Measurements from ENCODE around the gene FAF1. TPM values are rescaled to one million over a fixed set of nuclear protein-coding genes. Genes with fewer than 3 reads are reported as not detected.
"Not testable (repeated sequence)": the region's sequence is repeated elsewhere in the genome, so short reads cannot be mapped to it uniquely, and the experiment has no call there.

Gene FAF1
- total and polyA plus RNA-seq, 9 of the 15 experiments (the other 6 are each of a cell fraction or from before 2014, with no cell fraction given), result 48.7 to 225 (median 118) TPM

- TF ChIP-seq NFIX (CRISPR knock-in tag; IDR thresholded peaks at IDR 0.05; ENCODE audit: low read depth), result no peak
- TF ChIP-seq ZNF551 (CRISPR knock-in tag; IDR thresholded peaks at IDR 0.05), result no peak
- no peak for TF ChIP-seq ZNF175 (CRISPR knock-in tag; IDR thresholded peaks at IDR 0.05; ENCODE audit: low read depth)
- no peak for TF ChIP-seq ZNF311 (CRISPR knock-in tag; IDR thresholded peaks at IDR 0.05)
Observed at GRCh38 chr1:50766688-50767087, 193.4 kb downstream of the FAF1 start (continued).

GRCh38 chr1:50756543-50756942 lies 203.5 kb downstream of the FAF1 start:
- POLR2A ChIA-PET, result interaction anchor here (1.1 kb wide), 1 partner anchor 11 kb away, joined by 3 read pairs; no protein-coding TSS in a partner anchor
- H3K4me2 ChIP-seq (ENCODE audit: insufficient read depth, low read length); DNase-seq (ENCODE audit: extremely low read depth in 1 of 4, low spot score in 3 of 4); CTCF ChIA-PET (ENCODE audit: low intra/inter-chr PET ratio); H3K4me3 ChIP-seq; intact Hi-C loops (cut with micrococcal nuclease); H2AFZ ChIP-seq (ENCODE audit: low read depth, low read length); H4K20me1 ChIP-seq (replicated peaks; ENCODE audit: control insufficient read depth, insufficient read depth, low read length); H3K9me1 ChIP-seq (ENCODE audit: control insufficient read depth, insufficient read depth, low read length); in situ Hi-C loops (cut with MboI); FAIRE-seq; H3K27ac ChIP-seq (ENCODE audit: extremely low read depth, low read depth, low read length); H3K4me1 ChIP-seq (replicated peaks in 1 of 2; ENCODE audit: control insufficient read depth in 2 of 2, insufficient read depth in 2 of 2, low read length in 2 of 2); H3K9ac ChIP-seq (ENCODE audit: insufficient read depth in 1 of 2, low read depth in 2 of 2, low read length in 2 of 2); H3K27me3 ChIP-seq (ENCODE audit: control insufficient read depth in 2 of 2, insufficient read depth in 2 of 2, low read length in 2 of 2); ATAC-seq; BruUV-seq (replicated peaks): not testable (repeated sequence)
- peaks cover 15% of the 10 kb centered on the region; the same call in 2 of the 3 replicates for H3K79me2 ChIP-seq (ENCODE audit: control insufficient read depth, insufficient read depth, low read length)
- TF ChIP-seq TRIM28 (IDR thresholded peaks at IDR 0.05), result 0 out of 2 replicates have a peak, but pooled peaks have one; percentile 53
- TF ChIP-seq ZNF280A (IDR thresholded peaks at IDR 0.05; ENCODE audit: low read depth, partially characterized antibody), result peak; percentile 66
- TF ChIP-seq ZNF431 (CRISPR knock-in tag; IDR thresholded peaks at IDR 0.05), result peak; percentile 99
- peaks cover 28% of the 10 kb centered on the region; the same call in 1 of the 3 replicates for H3K36me3 ChIP-seq (ENCODE audit: control insufficient read depth, insufficient read depth, low read length)
- 100% methylated on average over 3 of the region's 3 CpGs for WGBS (ENCODE audit: insufficient coverage, low coverage, missing lambda C conversion rate)
- peaks cover 14% of the 10 kb centered on the region for H3K9me3 ChIP-seq (replicated peaks; ENCODE audit: control insufficient read depth, insufficient read depth, low read depth, low read length)

All from K562 (cell line).